ENCODE data around the gene PLEK2. TPM values are rescaled to one million over a fixed set of nuclear protein-coding genes. Genes with fewer than 3 reads are reported as not detected.

The PLEK2 gene
- total and polyA plus RNA-seq, 2 of the 13 experiments (the other 11 are each of a cell fraction or from before 2014, with no cell fraction given): 0.26 to 1.5 TPM

GRCh38 chr14:67441256-67441655 lies 29.3 kb upstream of the PLEK2 start (continued):
- TF ChIP-seq RFX5 (IDR thresholded peaks at IDR 0.05; ENCODE audit: low read depth, low read length): no peak

DNA sequence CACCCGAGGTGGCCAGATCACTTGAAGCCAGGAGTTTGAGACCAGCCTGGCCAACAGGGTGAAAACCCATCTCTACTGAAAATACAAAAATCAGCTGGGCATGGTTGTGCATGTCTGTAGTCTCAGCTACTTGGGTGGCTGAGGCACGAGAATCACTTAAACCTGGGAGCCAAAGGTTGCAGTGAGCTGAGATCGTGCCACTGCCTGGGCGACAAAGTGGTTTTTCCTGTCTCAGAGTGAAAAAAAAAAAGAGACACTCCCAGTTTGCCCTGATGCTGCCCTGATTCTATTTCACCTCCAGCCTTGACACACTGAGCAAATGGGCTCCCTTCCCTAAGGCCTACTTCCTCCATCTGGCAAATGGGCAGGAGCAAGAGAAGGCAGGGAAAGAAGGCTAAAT lies 28.5 kb upstream of the PLEK2 start:
- in situ Hi-C loops (cut with HindIII; ENCODE audit: extremely low pct_ligation_motif_present, low pct_unique_long_range_greater_than_20kb): no loop called here
- H3K36me3 ChIP-seq (replicated peaks in 1 of 2; ENCODE audit: control insufficient read depth in 1 of 2, insufficient read depth in 2 of 2, low read length in 2 of 2): no peaks in the 10 kb centered on the region
- FAIRE-seq: no peak
- no peak overlapping the region for H3K4me2 ChIP-seq (ENCODE audit: low read depth, low read length)
- BruUV-seq (replicated peaks): no TSS peak
- H3K9me3 ChIP-seq (ENCODE audit: low read length): no peaks in the 10 kb centered on the region
- no peak for ATAC-seq
- TF ChIP-seq ZNF780A (CRISPR knock-in tag; IDR thresholded peaks at IDR 0.05) (no peak), NRL (CRISPR knock-in tag; IDR thresholded peaks at IDR 0.05; ENCODE audit: borderline replicate concordance) (no peak), ZNF124 (CRISPR knock-in tag; IDR thresholded peaks at IDR 0.05) (no peak), ZFP41 (CRISPR knock-in tag; IDR thresholded peaks at IDR 0.05; ENCODE audit: borderline replicate concordance) (no peak), STAG1 (CRISPR knock-in tag; IDR thresholded peaks at IDR 0.05) (no peak), MYC (CRISPR knock-in tag; IDR thresholded peaks at IDR 0.05; ENCODE audit: borderline replicate concordance) (no peak), ZNF296 (CRISPR knock-in tag; conservative IDR thresholded peaks at IDR 0.05) (no peak), ZNF891 (CRISPR knock-in tag; IDR thresholded peaks at IDR 0.05) (no peak), DNMT3B (CRISPR knock-in tag; conservative IDR thresholded peaks at IDR 0.05) (no peak), ZBTB42 (CRISPR knock-in tag; IDR thresholded peaks at IDR 0.05) (no peak), ZNF660 (CRISPR knock-in tag; IDR thresholded peaks at IDR 0.05; ENCODE audit: borderline replicate concordance, low read depth) (no peak), THRA (CRISPR knock-in tag; IDR thresholded peaks at IDR 0.05; ENCODE audit: borderline replicate concordance) (no peak), TOPORS (CRISPR knock-in tag; IDR thresholded peaks at IDR 0.05) (no peak)
- TF ChIP-seq, protein P1, sequence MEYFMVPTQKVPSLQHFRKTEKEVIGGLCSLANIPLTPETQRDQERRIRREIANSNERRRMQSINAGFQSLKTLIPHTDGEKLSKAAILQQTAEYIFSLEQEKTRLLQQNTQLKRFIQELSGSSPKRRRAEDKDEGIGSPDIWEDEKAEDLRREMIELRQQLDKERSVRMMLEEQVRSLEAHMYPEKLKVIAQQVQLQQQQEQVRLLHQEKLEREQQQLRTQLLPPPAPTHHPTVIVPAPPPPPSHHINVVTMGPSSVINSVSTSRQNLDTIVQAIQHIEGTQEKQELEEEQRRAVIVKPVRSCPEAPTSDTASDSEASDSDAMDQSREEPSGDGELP (IDR thresholded peaks at IDR 0.05; ENCODE audit: borderline replicate concordance, low read depth): no peak
- intact Hi-C loops (cut with micrococcal nuclease; ENCODE audit: unreplicated experiment): no loop called here
- H3K79me2 ChIP-seq (ENCODE audit: insufficient read depth, low read length): no peaks in the 10 kb centered on the region
- peaks cover 42% of the 10 kb centered on the region for H3K4me1 ChIP-seq (ENCODE audit: insufficient read depth, low read length)
- no peaks in the 10 kb centered on the region for H4K20me1 ChIP-seq (ENCODE audit: insufficient read depth, low read length)
- no peak overlapping the region for H3K9ac ChIP-seq (ENCODE audit: insufficient read depth, low read depth, low read length)
- no peak overlapping the region for H2AFZ ChIP-seq (ENCODE audit: low read length)
- no peak overlapping the region for H3K27ac ChIP-seq (ENCODE audit: extremely low read length, insufficient read depth, low read length)
- DNase-seq (ENCODE audit: low spot score): no peak
- POLR2A ChIA-PET: no interaction called here
- H3K27me3 ChIP-seq (ENCODE audit: control insufficient read depth in 1 of 2, insufficient read depth in 2 of 2, low read length in 2 of 2): peaks cover 2 to 6% of the 10 kb centered on the region in 2 experiments; a peak in 3 of 5 replicates
- WGBS (ENCODE audit: low lambda C conversion rate): 37% methylated on average over 4 of the region's 4 CpGs
- CTCF ChIA-PET (ENCODE audit: low intra/inter-chr PET ratio, low total read pairs): no interaction called here
- H3K4me3 ChIP-seq (replicated peaks in 1 of 3; ENCODE audit: insufficient read depth in 1 of 3, low read depth in 2 of 3, low read length in 3 of 3): no peak overlapping the region
